ENCODE data around the gene ACOT11.

GRCh38 chr1:54569339-54569738 lies 21.3 kb downstream of the ACOT11 start:
- TF ChIP-seq POLR2AphosphoS5 (IDR thresholded peaks at IDR 0.05; ENCODE audit: low read depth, low read length) (no peak), TEAD4 (IDR thresholded peaks at IDR 0.05; ENCODE audit: borderline replicate concordance, insufficient read depth) (no peak)
